Endothelial cell of umbilical vein (primary cell): ENCODE data around the gene ALKBH5. TPM values are rescaled to one million over a fixed set of nuclear protein-coding genes. Genes with fewer than 3 reads are reported as not detected.

ENCODE experiments used
- BruUV-seq: library from RNA; stranded (reverse); fragments of 400-500 nt; replicated peaks from 2 replicates; lab custom pipeline; 2021; lab: Mats Ljungman, UMichigan
- CTCF ChIA-PET: fragments of 300-600, 350-600 bp; sonication (Branson Sonifier 250); formaldehyde crosslinking; loops from one replicate; lab custom pipeline; 2021; ENCODE audit warnings: antibody characterized with exemption, inconsistent platforms; lab: Charles Lee
- POLR2A ChIA-PET: fragments of 300-600, 350-600 bp; sonication (Branson Sonifier 250); formaldehyde crosslinking; loops from one replicate; lab custom pipeline; 2021; ENCODE audit warnings: antibody characterized with exemption, inconsistent platforms; lab: Charles Lee
- DNase-seq: peaks from one replicate; pipeline ENCODE4 v3.0.0-alpha.2; 2011; ENCODE audit warnings: low read depth, low spot score
- FAIRE-seq: peaks from 2 replicates; lab custom pipeline; 2011; peaks lifted over from hg19 to GRCh38; lab: Jason Lieb, UNC
- H2AFZ ChIP-seq: 2 replicates; pipeline ENCODE4 v1.6.0; 2012; ENCODE audit warnings: low read depth, low read length, control low read depth, inconsistent platforms
- H3K27ac ChIP-seq: 2 replicates; pipeline ENCODE4 v1.5.1; 2011; ENCODE audit warnings: low read depth, mild to moderate bottlenecking, control low read depth, low read length, moderate library complexity; ENCODE audit not compliant: insufficient read depth
- H3K27me3 ChIP-seq, 2 experiments: 2 replicates each; pipeline versions ENCODE4 v1.6.0 to v1.6.1; 2011; ENCODE audit warnings: low read length in 2 of 2, mixed read lengths in 1 of 2; ENCODE audit not compliant: control insufficient read depth in 2 of 2, insufficient read depth in 2 of 2
- H3K36me3 ChIP-seq, 2 experiments: 2 replicates in 1 of 2; 3 replicates in 1 of 2; pipeline ENCODE4 v1.5.1; 2011; ENCODE audit warnings: low read length in 2 of 2, mild to moderate bottlenecking in 1 of 2, moderate library complexity in 1 of 2; ENCODE audit not compliant: control insufficient read depth in 2 of 2, insufficient read depth in 2 of 2; ENCODE audit errors: extremely low read depth in 1 of 2
- H3K4me1 ChIP-seq: 3 replicates; pipeline ENCODE4 v1.5.1; 2011; ENCODE audit warnings: mild to moderate bottlenecking, low read length; ENCODE audit not compliant: control insufficient read depth, insufficient read depth; ENCODE audit errors: extremely low read depth
- H3K4me2 ChIP-seq: 2 replicates; pipeline ENCODE4 v1.6.1; 2011; ENCODE audit warnings: low read length, control low read depth, mixed read lengths; ENCODE audit not compliant: insufficient read depth
- H3K4me3 ChIP-seq, 3 experiments: fragments of 200-600 bp in 1 of 3; sonication (generic), shearing (Covaris generic) in 1 of 3; replicated peaks in 1 of 3; 2 replicates each; pipeline ENCODE4 v1.5.1; 2011 to 2016; ENCODE audit warnings: control low read depth in 3 of 3, low read length in 3 of 3, mild to moderate bottlenecking in 2 of 3, inconsistent platforms in 1 of 3, low read depth in 1 of 3, moderate library complexity in 1 of 3; ENCODE audit not compliant: insufficient read depth in 1 of 3
- H3K79me2 ChIP-seq: 2 replicates; pipeline ENCODE4 v1.6.0; 2012; ENCODE audit warnings: low read length, inconsistent platforms; ENCODE audit not compliant: control insufficient read depth, insufficient read depth
- H3K9ac ChIP-seq: replicated peaks from 2 replicates; pipeline ENCODE3; 2011; ENCODE audit warnings: low read length, control low read depth; ENCODE audit not compliant: insufficient read depth; ENCODE audit errors: extremely low read depth
- H3K9me1 ChIP-seq: replicated peaks from 3 replicates; pipeline ENCODE4 v1.6.0; 2011; ENCODE audit warnings: mild to moderate bottlenecking, low read length; ENCODE audit not compliant: control insufficient read depth, insufficient read depth; ENCODE audit errors: extremely low read depth
- H3K9me3 ChIP-seq: replicated peaks from 2 replicates; pipeline ENCODE4 v1.5.1; 2012; ENCODE audit warnings: low read length, inconsistent platforms; ENCODE audit not compliant: control insufficient read depth, insufficient read depth
- H4K20me1 ChIP-seq: replicated peaks from 2 replicates; pipeline ENCODE3; 2011; ENCODE audit warnings: mild to moderate bottlenecking, low read length; ENCODE audit not compliant: control insufficient read depth, insufficient read depth; ENCODE audit errors: extremely low read depth
- EZH2 ChIP-seq: IDR thresholded peaks from 2 replicates; pipeline ENCODE4 v1.6.1; 2012; ENCODE audit warnings: borderline replicate concordance, low read depth, mild to moderate bottlenecking, moderate library complexity, low read length, inconsistent platforms; ENCODE audit not compliant: severe bottlenecking
- FOS ChIP-seq: IDR thresholded peaks from 2 replicates; pipeline ENCODE4 v1.6.1; 2011; ENCODE audit warnings: mild to moderate bottlenecking, low read length, moderate library complexity, borderline replicate concordance; ENCODE audit not compliant: insufficient read depth
- GATA2 ChIP-seq: IDR thresholded peaks from 2 replicates; pipeline ENCODE4 v1.7.0; 2011; ENCODE audit warnings: low read depth, mild to moderate bottlenecking, moderate library complexity, mixed read lengths, low read length; ENCODE audit not compliant: insufficient read length, insufficient read depth
- JUN ChIP-seq: IDR thresholded peaks from 2 replicates; pipeline ENCODE4 v1.6.1; 2011; ENCODE audit warnings: borderline replicate concordance, low read depth; ENCODE audit not compliant: insufficient read length, insufficient read depth
- MYC ChIP-seq: IDR thresholded peaks from one replicate; pipeline ENCODE4 v1.6.1; 2011; ENCODE audit warnings: mild to moderate bottlenecking, low read depth, low read length
- POLR2A ChIP-seq: IDR thresholded peaks from 2 replicates; pipeline ENCODE4 v1.6.1; 2012; ENCODE audit warnings: low read depth, mild to moderate bottlenecking, control low read depth, low read length
- POLR2AphosphoS5 ChIP-seq: IDR thresholded peaks from 2 replicates; pipeline ENCODE4 v1.6.1; 2012; ENCODE audit warnings: low read depth, mild to moderate bottlenecking, control low read depth, low read length, moderate library complexity; ENCODE audit not compliant: insufficient read depth
- dilution Hi-C: fragments of 300-500 bp; cut with MboI; formaldehyde crosslinking; loops from one replicate; pipeline ENCODE4 v1.15.0; 2019; ENCODE audit warnings: low sequenced_read_pairs; ENCODE audit not compliant: extremely low pct_ligation_motif_present
- intact Hi-C: fragments of 100-400 bp; cut with micrococcal nuclease; formaldehyde crosslinking; loops from one replicate; pipeline ENCODE4 v1.10.0; 2022
- polyA plus RNA-seq, 4 experiments: library from polyadenylated mRNA; depleted of rRNA in 3 of 4; stranded (reverse) in 3 of 4; unstranded in 1 of 4; fragments of >200 nt; gene quantifications; 2 replicates each; pipeline versions ENCODE4 v1.2.1 to v1.2.3, GENCODE V29; 2011 to 2012; ENCODE audit warnings: missing spikeins in 1 of 4
- total RNA-seq: library from RNA; stranded (reverse); gene quantifications from 2 replicates; pipeline ENCODE4 v1.2.3, GENCODE V29; 2021
- TF ChIP-seq, protein P1 (sequence below): IDR thresholded peaks from 2 replicates; pipeline ENCODE4 v1.6.1; 2011; ENCODE audit not compliant: insufficient read depth, insufficient read length
- TF ChIP-seq, protein P2 (sequence below), 2 donors: IDR thresholded peaks; 1 replicate in 1 of 2; 2 replicates in 1 of 2; pipeline ENCODE4 v1.5.1; 2011; ENCODE audit warnings: low read length in 2 of 2, mild to moderate bottlenecking in 2 of 2, moderate library complexity in 2 of 2, control low read depth in 1 of 2, inconsistent platforms in 1 of 2, low read depth in 1 of 2; ENCODE audit not compliant: insufficient read depth in 1 of 2; ENCODE audit errors: extremely low read depth in 1 of 2

The ALKBH5 gene
- total and polyA plus RNA-seq, 2 donors (not counting 3 experiments of a cell fraction or from before 2014, with no cell fraction given), result 55.3 to 71.0 TPM

DNA sequence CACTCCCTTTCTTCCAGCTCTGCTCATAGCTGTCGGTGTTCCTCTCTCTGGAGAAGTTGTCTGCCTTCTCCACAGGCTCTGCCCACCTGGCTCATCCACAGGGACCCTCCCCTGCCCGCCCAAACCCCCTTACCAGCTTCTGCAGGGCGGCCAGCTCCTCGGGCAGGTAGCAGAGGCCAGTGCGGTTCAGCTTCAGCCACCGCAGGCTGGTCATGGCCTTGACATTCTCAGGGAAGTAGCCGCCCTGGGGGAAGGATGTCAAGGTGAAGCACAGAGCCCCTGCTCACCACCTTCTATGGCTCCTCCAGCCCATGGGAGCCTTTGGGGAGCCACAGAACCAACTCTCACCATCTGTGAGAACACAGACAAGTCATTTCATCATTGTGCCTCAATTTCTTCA is 73.1 kb downstream of the ALKBH5 start:
- no peak for FAIRE-seq
- POLR2A ChIA-PET, result no interaction called here
- H3K4me2 ChIP-seq, result peak overlapping the region; percentile 26
- H3K27ac ChIP-seq, result no peak overlapping the region
- H4K20me1 ChIP-seq, result no peaks in the 10 kb centered on the region
- CTCF ChIA-PET, result interaction anchor here (2.5 kb wide), 1 partner anchor 9 kb away, joined by 12 read pairs; no protein-coding TSS in a partner anchor
- H3K4me3 ChIP-seq, result no peak overlapping the region
- no peaks in the 10 kb centered on the region for H3K27me3 ChIP-seq
- TF ChIP-seq GATA2 (no peak), MYC (no peak), EZH2 (no peak), POLR2A (no peak), FOS (no peak), JUN (no peak), POLR2AphosphoS5 (no peak)
- TF ChIP-seq, protein P1, sequence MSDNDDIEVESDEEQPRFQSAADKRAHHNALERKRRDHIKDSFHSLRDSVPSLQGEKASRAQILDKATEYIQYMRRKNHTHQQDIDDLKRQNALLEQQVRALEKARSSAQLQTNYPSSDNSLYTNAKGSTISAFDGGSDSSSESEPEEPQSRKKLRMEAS, result no peak
- TF ChIP-seq, protein P2, sequence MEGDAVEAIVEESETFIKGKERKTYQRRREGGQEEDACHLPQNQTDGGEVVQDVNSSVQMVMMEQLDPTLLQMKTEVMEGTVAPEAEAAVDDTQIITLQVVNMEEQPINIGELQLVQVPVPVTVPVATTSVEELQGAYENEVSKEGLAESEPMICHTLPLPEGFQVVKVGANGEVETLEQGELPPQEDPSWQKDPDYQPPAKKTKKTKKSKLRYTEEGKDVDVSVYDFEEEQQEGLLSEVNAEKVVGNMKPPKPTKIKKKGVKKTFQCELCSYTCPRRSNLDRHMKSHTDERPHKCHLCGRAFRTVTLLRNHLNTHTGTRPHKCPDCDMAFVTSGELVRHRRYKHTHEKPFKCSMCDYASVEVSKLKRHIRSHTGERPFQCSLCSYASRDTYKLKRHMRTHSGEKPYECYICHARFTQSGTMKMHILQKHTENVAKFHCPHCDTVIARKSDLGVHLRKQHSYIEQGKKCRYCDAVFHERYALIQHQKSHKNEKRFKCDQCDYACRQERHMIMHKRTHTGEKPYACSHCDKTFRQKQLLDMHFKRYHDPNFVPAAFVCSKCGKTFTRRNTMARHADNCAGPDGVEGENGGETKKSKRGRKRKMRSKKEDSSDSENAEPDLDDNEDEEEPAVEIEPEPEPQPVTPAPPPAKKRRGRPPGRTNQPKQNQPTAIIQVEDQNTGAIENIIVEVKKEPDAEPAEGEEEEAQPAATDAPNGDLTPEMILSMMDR (IDR thresholded peaks at IDR 0.05; ENCODE audit: extremely low read depth in 1 of 2, insufficient read depth in 1 of 2, low read depth in 1 of 2, low read length in 2 of 2), result no peak
- no peaks in the 10 kb centered on the region for H3K9me3 ChIP-seq
- H3K4me1 ChIP-seq, result peaks cover 14% of the 10 kb centered on the region
- H3K9me1 ChIP-seq, result no peaks in the 10 kb centered on the region
- BruUV-seq, result no TSS peak
- H3K9ac ChIP-seq, result no peak overlapping the region
- peaks cover 23% of the 10 kb centered on the region for H3K79me2 ChIP-seq
- H3K36me3 ChIP-seq, result peaks cover 4 to 44% of the 10 kb centered on the region in 2 experiments
- intact Hi-C loops, result no loop called here
- dilution Hi-C loops, result no loop called here
- DNase-seq, result no peak
- no peak overlapping the region for H2AFZ ChIP-seq
